Kidney (tissue), 14 donors: Measurements from ENCODE around the gene CAMKMT. TPM values are rescaled to one million over a fixed set of nuclear protein-coding genes. Genes with fewer than 3 reads are reported as not detected.

Experiments used
- DNase-seq, 5 donors: peaks; one replicate each; pipeline ENCODE4 v3.0.0-alpha.2; 2013 to 2020
- FAIRE-seq: peaks from 2 replicates; lab custom pipeline; 2012; peaks lifted over from hg19 to GRCh38; lab: Jason Lieb, UNC
- H3K27ac ChIP-seq, 2 donors: one replicate each; pipeline ENCODE4 v1.7.0; 2013; ENCODE audit warnings: low read depth in 2 of 2, low read length in 2 of 2, inconsistent platforms in 1 of 2
- H3K27me3 ChIP-seq: one replicate; pipeline ENCODE4 v1.7.1; 2013; ENCODE audit warnings: low read length, inconsistent platforms; ENCODE audit not compliant: control insufficient read depth, insufficient read depth
- H3K36me3 ChIP-seq, 3 donors: one replicate each; pipeline versions ENCODE4 v1.7.0 to v1.7.1; 2013; ENCODE audit warnings: low read length in 3 of 3, control low read depth in 1 of 3, inconsistent platforms in 1 of 3; ENCODE audit not compliant: insufficient read depth in 3 of 3, control insufficient read depth in 2 of 3
- H3K4me1 ChIP-seq, 3 donors: one replicate each; pipeline versions ENCODE4 v1.7.0 to v1.7.1; 2013; ENCODE audit warnings: low read length in 3 of 3, inconsistent platforms in 1 of 3, low read depth in 1 of 3; ENCODE audit not compliant: control insufficient read depth in 2 of 3, insufficient read depth in 2 of 3
- H3K4me3 ChIP-seq, 3 donors: one replicate each; pipeline versions ENCODE4 v1.7.0 to v1.8.1; 2013; ENCODE audit warnings: low read length in 3 of 3, control low read depth in 1 of 3, inconsistent platforms in 1 of 3
- H3K9ac ChIP-seq, 3 donors: one replicate each; pipeline versions ENCODE4 v1.7.0 to v1.7.1; 2013; ENCODE audit warnings: low read length in 3 of 3, control low read depth in 1 of 3, inconsistent platforms in 1 of 3
- H3K9me3 ChIP-seq, 3 donors: one replicate each; pipeline versions ENCODE4 v1.7.0 to v1.7.1; 2013; ENCODE audit warnings: low read length in 3 of 3, control low read depth in 1 of 3, inconsistent platforms in 1 of 3; ENCODE audit not compliant: control insufficient read depth in 2 of 3, insufficient read depth in 1 of 3
- intact Hi-C: fragments of 100-400 bp; cut with DNase I; formaldehyde crosslinking; loops from one replicate; pipeline ENCODE4 v1.11.1; 2022
- polyA plus RNA-seq: library from polyadenylated mRNA; stranded (reverse); fragments of 350-450 nt; fragmentation: Illumina TruSeq; extraction: RNeasy Lipid Tissue Mini Kit (QIAGEN cat#74804); gene quantifications from one replicate; pipeline ENCODE4 v1.2.3, GENCODE V29; 2014; ENCODE audit warnings: low read depth, low replicate concordance; ENCODE audit not compliant: insufficient read depth
- total RNA-seq: library from RNA; stranded (reverse); fragmentation: NEBNext Ultra II Directional; extraction: Animal tissue kit (Norgen Biotek cat#: 25700); gene quantifications from one replicate; pipeline ENCODE4 v1.2.1, GENCODE V29; 2021
- TF ChIP-seq, protein P1 (sequence below): IDR thresholded peaks from 3 replicates; pipeline ENCODE4 v1.5.1; 2012; ENCODE audit warnings: mild to moderate bottlenecking, moderate library complexity, borderline replicate concordance; ENCODE audit not compliant: insufficient read depth; ENCODE audit errors: extremely low read depth
- donor health status: control.
- donor health status: control.
- donor health status: control.
- donor health status: control.
- donor health status: control.
- donor health status: DM: yes; HTN: yes; CAD: no.
- donor health status: Normal renal cell carcinoma (clear cell type).

Gene CAMKMT
- total and polyA plus RNA-seq, 2 donors from 2014 or later = 9.9 to 14.5 TPM

DNA sequence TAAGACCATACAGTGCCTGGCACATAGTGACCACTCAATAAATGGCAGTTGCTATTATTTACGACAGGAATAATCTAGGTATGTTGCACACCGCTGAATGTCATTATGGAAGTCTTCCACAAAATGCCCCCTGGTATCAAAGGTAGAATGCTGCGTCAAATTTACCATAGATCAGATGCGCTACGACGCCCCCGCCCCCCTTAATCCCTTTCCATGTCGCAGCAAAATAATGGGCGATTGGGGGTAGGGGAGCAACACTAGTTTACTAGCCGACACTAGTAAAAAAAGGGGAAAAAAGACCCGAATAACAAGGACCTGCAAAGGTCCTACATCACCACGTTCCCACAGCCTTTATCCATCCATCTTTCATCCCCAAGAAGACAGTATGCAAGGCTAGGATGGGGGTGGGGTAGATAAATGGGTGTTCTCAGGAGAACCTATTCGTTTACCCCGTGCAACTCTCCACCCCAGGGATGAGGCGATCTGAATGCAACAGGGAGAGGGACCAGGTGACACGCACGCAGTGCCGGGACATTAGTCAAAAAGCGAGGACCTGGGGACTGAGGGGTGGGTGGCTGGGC is 908 bp upstream of the CAMKMT start:
- peak in 1 of 5 donors; percentile 73 for DNase-seq
- H3K9me3 ChIP-seq = no peaks in the 10 kb centered on the region
- no peaks in the 10 kb centered on the region for H3K27me3 ChIP-seq
- intact Hi-C loops = no loop called here
- H3K9ac ChIP-seq = peak overlapping the region; percentile 75 to 97 (median 88)
- TF ChIP-seq, protein P1, sequence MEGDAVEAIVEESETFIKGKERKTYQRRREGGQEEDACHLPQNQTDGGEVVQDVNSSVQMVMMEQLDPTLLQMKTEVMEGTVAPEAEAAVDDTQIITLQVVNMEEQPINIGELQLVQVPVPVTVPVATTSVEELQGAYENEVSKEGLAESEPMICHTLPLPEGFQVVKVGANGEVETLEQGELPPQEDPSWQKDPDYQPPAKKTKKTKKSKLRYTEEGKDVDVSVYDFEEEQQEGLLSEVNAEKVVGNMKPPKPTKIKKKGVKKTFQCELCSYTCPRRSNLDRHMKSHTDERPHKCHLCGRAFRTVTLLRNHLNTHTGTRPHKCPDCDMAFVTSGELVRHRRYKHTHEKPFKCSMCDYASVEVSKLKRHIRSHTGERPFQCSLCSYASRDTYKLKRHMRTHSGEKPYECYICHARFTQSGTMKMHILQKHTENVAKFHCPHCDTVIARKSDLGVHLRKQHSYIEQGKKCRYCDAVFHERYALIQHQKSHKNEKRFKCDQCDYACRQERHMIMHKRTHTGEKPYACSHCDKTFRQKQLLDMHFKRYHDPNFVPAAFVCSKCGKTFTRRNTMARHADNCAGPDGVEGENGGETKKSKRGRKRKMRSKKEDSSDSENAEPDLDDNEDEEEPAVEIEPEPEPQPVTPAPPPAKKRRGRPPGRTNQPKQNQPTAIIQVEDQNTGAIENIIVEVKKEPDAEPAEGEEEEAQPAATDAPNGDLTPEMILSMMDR = no peak
- no peaks in the 10 kb centered on the region for H3K36me3 ChIP-seq
- H3K27ac ChIP-seq = peak overlapping the region; percentile 99
- FAIRE-seq = no peak
- H3K4me1 ChIP-seq = peaks cover 3 to 12% (median 4%) of the 10 kb centered on the region in 3 donors
- peak overlapping the region; percentile 93 to 99 (median 95) for H3K4me3 ChIP-seq

DNA sequence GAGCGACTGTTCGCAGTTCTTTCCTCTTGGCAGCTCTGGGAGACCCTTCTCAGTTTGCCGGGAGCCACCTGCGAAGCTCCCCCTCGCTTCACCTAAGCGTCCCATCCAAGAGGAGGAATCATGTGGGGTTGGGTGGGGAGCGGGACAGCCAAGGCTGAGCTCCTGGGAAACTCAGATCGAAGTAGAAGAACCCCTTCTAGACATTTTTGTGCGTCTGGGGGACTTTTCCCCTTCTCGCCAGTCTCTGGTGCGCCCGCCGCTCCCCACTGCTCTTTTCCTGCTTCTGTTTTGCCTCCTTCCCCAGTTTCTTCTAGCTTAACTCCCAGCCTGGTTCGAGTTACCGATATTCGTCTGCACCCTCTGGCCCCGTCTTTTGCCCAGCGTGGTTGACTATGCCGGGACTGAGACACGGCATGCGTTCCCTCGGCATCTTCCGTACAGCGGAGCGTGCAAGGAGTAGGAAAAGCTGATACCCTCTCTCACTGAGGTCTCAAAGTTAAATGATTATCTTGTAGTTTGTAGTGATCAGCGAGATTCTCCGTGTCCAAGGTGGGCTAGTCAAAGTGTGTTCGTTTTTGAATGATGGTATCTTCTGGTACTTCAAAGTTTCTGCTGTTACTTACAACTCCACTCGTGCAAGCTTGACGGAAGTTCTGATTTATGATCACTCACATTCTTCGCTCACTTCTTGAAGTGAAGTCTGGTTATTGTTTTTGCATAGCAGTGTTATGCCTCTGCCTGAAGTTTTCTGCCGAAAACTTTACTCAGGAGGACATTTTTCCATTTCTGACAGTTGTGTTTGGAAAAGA is 664 bp downstream of the CAMKMT start:
- Histone ChIP-seq H3K9me3 (no peaks in the 10 kb centered on the region), H3K27me3 (no peaks in the 10 kb centered on the region), H3K9ac (peak overlapping the region; percentile 75 to 97 (median 88)), H3K27ac (peak overlapping the region; percentile 99), H3K36me3 (no peaks in the 10 kb centered on the region), H3K4me3 (peak overlapping the region; percentile 93 to 99 (median 95)), H3K4me1 (peaks cover 3 to 12% (median 4%) of the 10 kb centered on the region in 3 donors)
- TF ChIP-seq, protein P1 = no peak
- FAIRE-seq = no peak
- intact Hi-C loops = no loop called here
- DNase-seq = peak in 4 of 5 donors; percentile 44 to 78 (median 70)

DNA sequence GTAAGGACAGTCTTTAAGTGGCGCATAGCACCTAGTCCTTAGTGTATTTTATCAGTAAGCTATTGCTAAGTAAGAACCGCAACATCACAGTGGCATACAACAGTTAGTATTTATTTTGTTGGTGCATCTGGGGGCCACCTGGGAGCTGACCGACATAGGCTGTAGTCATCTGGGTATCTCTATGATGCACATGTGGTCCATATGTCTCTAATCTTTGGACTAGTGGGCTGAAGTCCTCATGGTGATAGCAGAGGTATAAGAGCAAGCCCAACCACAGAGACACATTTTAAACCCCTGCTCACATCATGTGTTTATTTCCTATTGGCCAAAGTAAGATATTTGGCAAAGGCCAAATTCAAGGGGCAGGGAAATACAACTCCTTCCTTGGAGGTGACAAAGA is 2.9 kb downstream of the CAMKMT start:
- peaks cover 3 to 7% (median 4%) of the 10 kb centered on the region in 3 donors for H3K4me1 ChIP-seq
- H3K9ac ChIP-seq = no peak overlapping the region
- no peaks in the 10 kb centered on the region for H3K36me3 ChIP-seq
- H3K27me3 ChIP-seq = no peaks in the 10 kb centered on the region
- no peak for DNase-seq
- TF ChIP-seq, protein P1 = no peak
- H3K4me3 ChIP-seq = no peak overlapping the region
- FAIRE-seq = no peak
- no peaks in the 10 kb centered on the region for H3K9me3 ChIP-seq
- H3K27ac ChIP-seq = no peak overlapping the region
- intact Hi-C loops = no loop called here
